RWPE2 (cell line): Measurements from ENCODE around the gene SEMA3D.

Experiments
- ATAC-seq: fragments of 200-7000 bp; cut with Tn5 transposase; 3 replicates; pipeline ENCODE4 v1.9.1; 2021; ENCODE audit warnings: low read depth
- DNase-seq: peaks from one replicate; pipeline ENCODE4 v3.0.0-alpha.2; 2020; ENCODE audit warnings: low spot score
- H3K27ac ChIP-seq: fragments of 450-650 bp; 2 replicates; pipeline ENCODE4 v1.5.1; 2017; ENCODE audit warnings: mild to moderate bottlenecking; ENCODE audit not compliant: poor library complexity, severe bottlenecking
- H3K27me3 ChIP-seq: fragments of 250-450 bp; sonication (Bioruptor Pico); 2 replicates; pipeline ENCODE4 v1.5.1; 2021; ENCODE audit warnings: mild to moderate bottlenecking, moderate library complexity; ENCODE audit not compliant: insufficient read depth, poor library complexity, severe bottlenecking
- H3K36me3 ChIP-seq: fragments of 250-450 bp; sonication (Bioruptor Pico); 2 replicates; pipeline ENCODE4 v1.5.1; 2020; ENCODE audit warnings: low read depth, mild to moderate bottlenecking, moderate library complexity
- H3K4me1 ChIP-seq: fragments of 250-450 bp; sonication (Bioruptor Pico); 2 replicates; pipeline ENCODE4 v1.5.1; 2021; ENCODE audit warnings: mild to moderate bottlenecking, moderate library complexity; ENCODE audit not compliant: insufficient read depth, poor library complexity, severe bottlenecking
- H3K4me3 ChIP-seq: fragments of 250-450 bp; sonication (Bioruptor Pico); 2 replicates; pipeline ENCODE4 v1.5.1; 2021; ENCODE audit warnings: mild to moderate bottlenecking, moderate library complexity; ENCODE audit not compliant: severe bottlenecking
- H3K9me3 ChIP-seq: fragments of 250-450 bp; sonication (Bioruptor Pico); 2 replicates; pipeline ENCODE4 v1.5.1; 2021; ENCODE audit warnings: mild to moderate bottlenecking, moderate library complexity; ENCODE audit not compliant: severe bottlenecking
- CTCF ChIP-seq: fragments of 450-650 bp; IDR thresholded peaks from one replicate; pipeline ENCODE4 v1.5.1; 2017; ENCODE audit warnings: mild to moderate bottlenecking, moderate library complexity; ENCODE audit not compliant: poor library complexity, severe bottlenecking

SEMA3D gene

GRCh38 chr7:85220023-85220422, 33.2 kb upstream of the SEMA3D start:
- no peaks in the 10 kb centered on the region for H3K36me3 ChIP-seq
- no peaks in the 10 kb centered on the region for H3K9me3 ChIP-seq
- H3K4me3 ChIP-seq = no peak overlapping the region
- no peak for ATAC-seq
- DNase-seq = no peak
- no peak for TF ChIP-seq CTCF
- no peaks in the 10 kb centered on the region for H3K4me1 ChIP-seq
- H3K27me3 ChIP-seq = no peaks in the 10 kb centered on the region
- no peak overlapping the region for H3K27ac ChIP-seq

- no peak for DNase-seq
- no peak overlapping the region for H3K4me3 ChIP-seq
- no peaks in the 10 kb centered on the region for H3K4me1 ChIP-seq
- H3K27me3 ChIP-seq = no peaks in the 10 kb centered on the region
- H3K36me3 ChIP-seq = no peaks in the 10 kb centered on the region
- no peak for TF ChIP-seq CTCF
- H3K27ac ChIP-seq = no peak overlapping the region
- no peaks in the 10 kb centered on the region for H3K9me3 ChIP-seq
- no peak for ATAC-seq
Observed at GRCh38 chr7:85217085-85217484, 30.2 kb upstream of the SEMA3D start.

- DNase-seq (no peak), ATAC-seq (no peak)
Observed at GRCh38 chr7:85215098-85215497, 28.2 kb upstream of the SEMA3D start.

GRCh38 chr7:85213500-85213899, 26.6 kb upstream of the SEMA3D start:
- no peak for ATAC-seq

More at GRCh38 chr7:85215098-85215497, 28.2 kb upstream of the SEMA3D start:
- Histone ChIP-seq H3K27ac (no peak overlapping the region), H3K9me3 (no peaks in the 10 kb centered on the region), H3K27me3 (no peaks in the 10 kb centered on the region), H3K4me1 (no peaks in the 10 kb centered on the region), H3K36me3 (no peaks in the 10 kb centered on the region), H3K4me3 (no peak overlapping the region)
- no peak for TF ChIP-seq CTCF

GRCh38 chr7:85205754-85206153, 18.9 kb upstream of the SEMA3D start:
- DNase-seq = no peak
- no peaks in the 10 kb centered on the region for H3K9me3 ChIP-seq
- no peaks in the 10 kb centered on the region for H3K4me1 ChIP-seq
- H3K36me3 ChIP-seq = no peaks in the 10 kb centered on the region
- no peak for TF ChIP-seq CTCF
- ATAC-seq = no peak
- H3K4me3 ChIP-seq = no peak overlapping the region
- H3K27ac ChIP-seq = no peak overlapping the region
- H3K27me3 ChIP-seq = no peaks in the 10 kb centered on the region

More at GRCh38 chr7:85213500-85213899, 26.6 kb upstream of the SEMA3D start:
- Histone ChIP-seq H3K4me1 (no peaks in the 10 kb centered on the region), H3K27ac (no peak overlapping the region), H3K4me3 (no peak overlapping the region), H3K27me3 (no peaks in the 10 kb centered on the region), H3K9me3 (no peaks in the 10 kb centered on the region), H3K36me3 (no peaks in the 10 kb centered on the region)
- TF ChIP-seq CTCF = no peak
- no peak for DNase-seq
